Stimulated activated naive CD8-positive, alpha-beta T cell treated with anti-CD3 and anti-CD28 coated beads, Interleukin-15, Interleukin-2, amounts not matched to agents 100 ng/mL and 50 ng/mL, for 24 hours (primary cell): ENCODE results near the gene CARD10.
"Not testable (repeated sequence)": the region's sequence is repeated elsewhere in the genome, so short reads cannot be mapped to it uniquely, and the experiment has no call there.

ENCODE experiments used
- H3K27ac Mint-ChIP-seq: one replicate; pipeline ENCODE4 v1.8.0; 2021; ENCODE audit warnings: mild to moderate bottlenecking, mixed read lengths
- H3K27me3 Mint-ChIP-seq: one replicate; pipeline ENCODE4 v1.8.0; 2021; ENCODE audit warnings: mixed read lengths
- H3K36me3 Mint-ChIP-seq: one replicate; pipeline ENCODE4 v1.8.0; 2021; ENCODE audit warnings: low read depth, mixed read lengths
- H3K4me1 Mint-ChIP-seq: one replicate; pipeline ENCODE4 v1.8.0; 2021; ENCODE audit warnings: low read depth, mixed read lengths
- H3K4me3 Mint-ChIP-seq: one replicate; pipeline ENCODE4 v1.8.0; 2021; ENCODE audit warnings: mild to moderate bottlenecking, mixed read lengths
- H3K9me3 Mint-ChIP-seq: one replicate; pipeline ENCODE4 v1.8.0; 2021; ENCODE audit warnings: mixed read lengths

The CARD10 gene

DNA sequence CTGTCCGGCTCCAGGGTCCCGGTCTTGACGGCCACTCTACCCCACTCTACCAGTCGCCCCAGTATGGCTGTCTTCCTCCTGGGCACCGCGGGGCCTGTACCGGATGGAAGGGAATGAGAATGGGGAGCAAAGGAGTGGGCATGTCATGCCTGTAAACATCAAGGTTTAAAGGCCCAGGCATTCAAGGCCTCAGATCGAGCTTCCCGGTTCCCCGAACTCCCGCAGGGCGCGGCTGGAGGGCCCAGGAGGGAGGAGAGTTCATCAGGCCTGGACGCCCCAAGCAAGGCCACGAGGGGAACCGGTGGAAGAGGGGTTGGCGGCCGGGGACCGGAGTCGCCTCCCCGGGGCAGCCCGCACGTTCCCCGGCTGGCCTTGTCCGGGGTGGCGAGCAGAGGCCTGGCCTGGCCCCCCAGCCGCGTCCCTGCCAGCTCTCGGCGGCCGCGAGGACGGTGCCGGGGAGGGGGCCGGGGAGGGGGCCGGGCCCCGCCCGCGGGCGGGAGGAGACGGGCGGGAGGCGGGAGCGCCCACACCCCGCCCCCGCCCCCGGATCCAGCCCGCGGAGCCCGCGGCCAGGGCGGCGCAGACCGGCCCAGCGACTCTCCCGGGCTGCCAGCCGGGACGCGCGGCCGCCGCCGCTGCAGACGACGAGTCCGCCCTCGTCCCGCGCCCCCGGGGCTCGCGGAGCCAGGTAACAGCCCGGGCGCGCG lies 40.8 kb upstream of the CARD10 start, which contains the start of gene CDC42EP1:
Gene CDC42EP1, plus strand, starts transcription at position 580 of the 707 bp plus-strand sequence. CDS start 5,870 bp downstream, outside the sequence.
- peaks cover 16% of the 10 kb centered on the region for H3K4me1 Mint-ChIP-seq
- H3K4me3 Mint-ChIP-seq: peak within 1 kb of the TSS; percentile 30
- no peaks in the 10 kb centered on the region for H3K9me3 Mint-ChIP-seq
- no peak within 1 kb of the TSS for H3K27ac Mint-ChIP-seq
- H3K36me3 Mint-ChIP-seq: no peaks in the 10 kb centered on the region
- peaks cover 67% of the 10 kb centered on the region for H3K27me3 Mint-ChIP-seq

DNA sequence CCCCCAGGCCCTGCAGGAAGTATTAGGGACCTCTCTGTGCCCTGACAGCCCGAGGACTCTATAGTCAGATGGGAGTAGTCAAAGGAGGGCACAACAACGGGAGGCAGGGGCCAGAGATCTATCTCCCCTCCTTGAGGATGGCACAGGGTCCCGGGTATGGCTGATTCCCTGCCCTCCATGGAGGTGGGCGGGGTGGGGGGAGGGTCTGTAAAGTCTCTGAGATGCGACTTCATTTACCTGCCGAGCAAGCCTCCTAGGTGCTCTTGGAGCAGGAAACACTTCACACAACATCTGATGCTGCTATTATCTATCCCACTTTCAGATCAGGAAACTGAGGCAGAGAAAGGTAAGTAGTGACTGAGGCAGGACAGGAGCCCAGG lies 40.3 kb upstream of the CARD10 start:
- Mint-ChIP-seq H3K36me3 (no peaks in the 10 kb centered on the region), H3K27ac (no peak overlapping the region), H3K9me3 (no peaks in the 10 kb centered on the region), H3K27me3 (peaks cover 68% of the 10 kb centered on the region), H3K4me1 (peaks cover 16% of the 10 kb centered on the region), H3K4me3 (no peak overlapping the region)

DNA sequence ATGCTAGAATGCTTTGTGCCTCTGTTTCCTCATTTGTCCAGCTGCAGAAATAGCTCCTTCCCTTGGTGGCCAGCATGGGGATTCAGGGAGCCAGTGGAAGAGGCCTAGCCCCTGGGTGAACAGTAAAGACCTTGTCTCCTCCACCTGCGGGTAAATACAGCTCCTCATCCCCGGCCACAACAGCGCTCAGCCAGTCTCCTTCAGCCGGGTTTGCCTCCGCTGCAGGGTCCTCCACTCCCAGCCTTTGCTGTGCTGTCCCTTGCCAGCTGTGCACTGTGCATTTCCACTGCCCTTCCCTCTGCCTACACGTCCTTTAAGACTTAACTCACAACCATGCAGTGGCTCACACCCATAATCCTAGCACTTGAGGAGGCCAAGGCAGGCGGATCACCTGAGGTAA lies 39.6 kb upstream of the CARD10 start:
- Mint-ChIP-seq H3K9me3 (no peaks in the 10 kb centered on the region), H3K27me3 (peaks cover 67% of the 10 kb centered on the region), H3K4me3 (no peak overlapping the region), H3K27ac (no peak overlapping the region), H3K4me1 (peaks cover 16% of the 10 kb centered on the region), H3K36me3 (no peaks in the 10 kb centered on the region)

- H3K27ac Mint-ChIP-seq: no peak overlapping the region
- H3K9me3 Mint-ChIP-seq: no peaks in the 10 kb centered on the region
Measured at GRCh38 chr22:37557321-37558001, 38.2 kb upstream of the CARD10 start.

DNA sequence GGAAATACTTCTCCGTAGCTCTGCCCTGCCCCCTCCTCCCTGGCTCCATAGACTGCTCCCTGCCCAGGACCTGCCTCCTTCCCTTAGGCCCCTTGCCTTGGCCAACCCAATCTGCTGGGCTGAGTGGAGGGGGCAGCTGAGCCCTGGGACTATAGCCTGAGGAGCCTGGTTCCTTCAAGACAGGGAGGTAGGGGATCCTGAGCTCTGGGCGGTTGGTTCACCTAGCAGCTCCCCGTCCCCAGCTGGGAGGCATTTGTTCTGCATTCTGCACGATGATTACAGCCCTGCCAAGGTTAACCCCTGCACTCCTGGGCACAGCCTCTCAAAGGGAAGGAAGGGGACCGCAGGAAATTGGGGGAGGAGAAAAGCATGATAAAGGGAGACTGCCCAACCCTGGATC lies 37.5 kb upstream of the CARD10 start:
- H3K27ac Mint-ChIP-seq: no peak overlapping the region

More at GRCh38 chr22:37557321-37558001, 38.2 kb upstream of the CARD10 start:
- no peak overlapping the region for H3K4me3 Mint-ChIP-seq
- no peaks in the 10 kb centered on the region for H3K36me3 Mint-ChIP-seq
- peaks cover 14% of the 10 kb centered on the region for H3K4me1 Mint-ChIP-seq
- H3K27me3 Mint-ChIP-seq: peaks cover 62% of the 10 kb centered on the region

DNA sequence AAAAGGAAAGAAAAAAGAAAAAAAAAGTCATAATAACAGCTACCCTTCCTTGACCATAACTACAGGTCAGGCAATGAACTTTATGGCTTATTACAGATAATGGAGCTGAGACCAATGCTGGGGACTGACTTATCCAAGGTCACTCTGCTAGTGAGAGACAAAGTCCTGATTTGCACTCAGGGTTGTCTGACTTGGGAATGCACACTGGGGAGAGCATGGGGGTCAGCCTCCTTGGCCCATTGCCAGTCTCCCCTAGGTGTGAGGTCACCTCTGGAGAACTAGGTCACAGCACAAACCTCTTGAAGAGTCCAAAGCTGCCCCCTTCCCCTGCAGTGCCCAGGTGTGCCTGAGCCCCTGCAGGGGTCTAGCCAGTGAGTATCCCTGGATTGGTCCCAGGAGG lies 35.8 kb upstream of the CARD10 start:
- H3K9me3 Mint-ChIP-seq: no peaks in the 10 kb centered on the region
- H3K4me3 Mint-ChIP-seq: no peak overlapping the region
- no peak overlapping the region for H3K27ac Mint-ChIP-seq
- no peaks in the 10 kb centered on the region for H3K36me3 Mint-ChIP-seq
- H3K4me1 Mint-ChIP-seq: no peaks in the 10 kb centered on the region
- peaks cover 48% of the 10 kb centered on the region for H3K27me3 Mint-ChIP-seq

More for the DNA sequence above, 37.5 kb upstream of the CARD10 start:
- H3K27me3 Mint-ChIP-seq: peaks cover 55% of the 10 kb centered on the region
- H3K9me3 Mint-ChIP-seq: no peaks in the 10 kb centered on the region
- peaks cover 7% of the 10 kb centered on the region for H3K4me1 Mint-ChIP-seq
- H3K36me3 Mint-ChIP-seq: no peaks in the 10 kb centered on the region
- H3K4me3 Mint-ChIP-seq: no peak overlapping the region

- Mint-ChIP-seq H3K4me3 (no peak overlapping the region), H3K9me3 (no peaks in the 10 kb centered on the region), H3K36me3 (no peaks in the 10 kb centered on the region), H3K4me1 (no peaks in the 10 kb centered on the region), H3K27ac (no peak overlapping the region), H3K27me3 (peaks cover 37% of the 10 kb centered on the region)
Measured at GRCh38 chr22:37553725-37554124, 34.5 kb upstream of the CARD10 start.

DNA sequence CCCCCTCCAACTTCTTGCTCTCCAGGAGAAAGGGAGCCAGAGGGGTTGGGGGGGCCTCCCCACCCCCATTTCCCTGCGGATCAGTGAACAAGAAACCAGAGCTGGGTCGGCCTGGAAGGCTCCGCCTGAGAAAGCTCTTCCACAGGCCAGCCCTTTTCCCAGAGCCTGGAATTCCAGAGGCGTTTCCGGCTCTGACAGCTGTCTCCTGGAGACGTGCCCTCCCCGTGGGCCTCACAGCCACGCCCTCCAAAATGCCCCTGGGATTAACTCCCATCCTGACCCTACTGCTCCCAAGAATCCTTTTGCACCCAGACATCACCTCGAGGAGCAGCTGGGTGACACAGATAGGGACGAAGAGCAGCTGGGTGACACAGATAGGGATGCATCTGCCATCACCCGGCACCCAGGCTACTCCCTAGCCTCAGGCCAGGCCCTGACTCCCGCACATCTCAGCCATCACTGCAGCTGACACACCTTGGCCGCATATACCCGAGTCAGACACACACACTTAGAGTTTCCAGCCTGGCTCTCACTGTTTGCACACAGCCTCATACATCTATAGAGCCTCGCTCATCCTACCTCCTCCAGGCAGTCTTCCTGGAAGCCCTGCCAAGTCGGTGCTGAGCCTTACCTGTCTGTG lies 33.4 kb upstream of the CARD10 start:
- Mint-ChIP-seq H3K27ac (no peak overlapping the region), H3K9me3 (no peaks in the 10 kb centered on the region), H3K4me3 (no peak overlapping the region), H3K36me3 (no peaks in the 10 kb centered on the region), H3K27me3 (peaks cover 33% of the 10 kb centered on the region), H3K4me1 (no peaks in the 10 kb centered on the region)

- H3K4me3 Mint-ChIP-seq: no peak overlapping the region
- no peaks in the 10 kb centered on the region for H3K36me3 Mint-ChIP-seq
- no peaks in the 10 kb centered on the region for H3K4me1 Mint-ChIP-seq
- H3K9me3 Mint-ChIP-seq: no peaks in the 10 kb centered on the region
- H3K27me3 Mint-ChIP-seq: peaks cover 26% of the 10 kb centered on the region
- H3K27ac Mint-ChIP-seq: no peak overlapping the region
Measured at GRCh38 chr22:37551981-37552380, 32.8 kb upstream of the CARD10 start.

DNA sequence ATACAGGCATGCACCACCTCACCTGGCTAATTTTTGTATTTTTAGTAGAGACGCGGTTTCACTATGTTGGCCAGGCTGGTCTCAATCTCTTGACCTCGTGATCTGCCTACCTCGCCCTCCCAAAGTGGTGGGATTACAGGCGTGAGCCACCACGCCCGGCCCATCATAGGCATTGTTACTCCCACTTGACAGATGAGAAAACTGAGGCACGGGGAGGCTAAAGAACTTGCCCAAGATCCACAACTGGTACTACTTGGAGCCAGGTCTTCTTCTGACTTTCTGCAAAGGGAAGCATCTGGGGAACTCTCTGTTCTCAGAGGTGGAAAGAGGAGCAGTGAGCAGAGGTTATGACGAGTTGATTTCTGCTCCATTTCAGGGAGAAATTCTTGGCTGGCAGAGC lies 31.7 kb upstream of the CARD10 start:
- not testable (repeated sequence) for H3K4me3 Mint-ChIP-seq, H3K4me1 Mint-ChIP-seq, H3K36me3 Mint-ChIP-seq, H3K27ac Mint-ChIP-seq, H3K9me3 Mint-ChIP-seq
- H3K27me3 Mint-ChIP-seq: peaks cover 17% of the 10 kb centered on the region

- H3K9me3 Mint-ChIP-seq: no peaks in the 10 kb centered on the region
- no peak overlapping the region for H3K4me3 Mint-ChIP-seq
- peaks cover 9% of the 10 kb centered on the region for H3K27me3 Mint-ChIP-seq
- H3K27ac Mint-ChIP-seq: no peak overlapping the region
- no peaks in the 10 kb centered on the region for H3K36me3 Mint-ChIP-seq
- peaks cover 7% of the 10 kb centered on the region for H3K4me1 Mint-ChIP-seq
Measured at GRCh38 chr22:37549704-37550059, 30.5 kb upstream of the CARD10 start.

DNA sequence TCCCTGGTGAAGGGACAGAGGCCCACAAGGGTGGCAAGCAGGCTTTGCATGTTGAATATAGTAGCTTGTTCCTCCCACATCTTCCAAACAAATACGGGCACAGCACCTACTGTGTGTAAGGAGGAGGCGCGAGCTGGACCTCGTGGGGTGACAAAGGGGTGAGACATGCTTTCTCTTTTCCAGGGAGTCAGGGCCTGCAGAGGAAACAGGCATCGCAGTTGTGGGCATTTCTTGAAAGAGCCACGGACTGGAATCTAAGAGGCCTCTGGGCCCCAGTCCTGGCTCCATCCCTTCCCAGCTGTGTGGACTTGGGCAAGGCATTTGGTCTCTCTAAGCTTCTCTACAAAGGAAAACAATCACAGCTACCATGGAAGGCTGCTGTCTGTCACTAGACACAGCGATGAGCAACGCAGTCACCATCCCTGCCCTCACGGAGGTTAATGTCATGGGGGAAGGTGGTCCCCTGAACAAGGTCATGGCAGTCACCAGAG lies 28.1 kb upstream of the CARD10 start:
- H3K36me3 Mint-ChIP-seq: no peaks in the 10 kb centered on the region
- peaks cover 5% of the 10 kb centered on the region for H3K27me3 Mint-ChIP-seq
- H3K4me3 Mint-ChIP-seq: no peak overlapping the region
- H3K4me1 Mint-ChIP-seq: peaks cover 12% of the 10 kb centered on the region
- H3K9me3 Mint-ChIP-seq: no peaks in the 10 kb centered on the region
- H3K27ac Mint-ChIP-seq: no peak overlapping the region

GRCh38 chr22:37546437-37547250 lies 27.4 kb upstream of the CARD10 start:
- Mint-ChIP-seq H3K27ac (no peak overlapping the region), H3K9me3 (no peaks in the 10 kb centered on the region), H3K4me3 (no peak overlapping the region), H3K36me3 (no peaks in the 10 kb centered on the region), H3K27me3 (peaks cover 5% of the 10 kb centered on the region), H3K4me1 (peaks cover 18% of the 10 kb centered on the region)

GRCh38 chr22:37545703-37546436 lies 26.7 kb upstream of the CARD10 start:
- Mint-ChIP-seq H3K27me3 (peaks cover 7% of the 10 kb centered on the region), H3K27ac (no peak overlapping the region), H3K9me3 (no peaks in the 10 kb centered on the region), H3K4me1 (peaks cover 26% of the 10 kb centered on the region), H3K4me3 (no peak overlapping the region), H3K36me3 (no peaks in the 10 kb centered on the region)
